DMS153 treated with DMSO at 0.1 percent for 48 hours (cell line): Measurements from ENCODE around the gene LRBA.
"Not testable (repeated sequence)": the region's sequence is repeated elsewhere in the genome, so short reads cannot be mapped to it uniquely, and the experiment has no call there.

Source experiments
- DNase-seq: peaks from one replicate; lab custom pipeline; 2025; ENCODE audit not compliant: unreplicated experiment; lab: John Stamatoyannopoulos, UW

LRBA gene

GRCh38 chr4:150943126-150943525, 72.0 kb downstream of the LRBA start:
- no peak for DNase-seq

GRCh38 chr4:150942539-150942938, 72.5 kb downstream of the LRBA start:
- DNase-seq: no peak

DNA sequence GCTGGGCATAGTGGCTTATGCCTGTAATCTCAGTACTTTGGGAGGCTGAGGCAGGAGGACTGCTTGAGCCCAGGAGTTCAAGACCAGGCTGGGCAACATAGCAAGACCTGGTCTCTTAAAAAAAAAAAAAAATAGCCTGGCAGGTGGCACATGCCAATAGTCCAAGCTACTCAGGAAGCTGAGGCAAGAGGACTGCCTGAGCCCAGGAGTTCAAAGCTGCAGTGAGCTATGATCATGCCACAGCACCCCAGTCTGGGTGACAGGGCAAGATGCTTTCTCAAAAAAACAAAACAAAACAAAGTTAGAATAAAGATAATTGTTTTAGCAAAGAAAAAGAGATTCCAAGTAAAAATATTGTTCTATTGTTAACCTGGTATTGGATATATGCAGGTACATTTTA, 75.0 kb downstream of the LRBA start:
- no peak for DNase-seq

DNA sequence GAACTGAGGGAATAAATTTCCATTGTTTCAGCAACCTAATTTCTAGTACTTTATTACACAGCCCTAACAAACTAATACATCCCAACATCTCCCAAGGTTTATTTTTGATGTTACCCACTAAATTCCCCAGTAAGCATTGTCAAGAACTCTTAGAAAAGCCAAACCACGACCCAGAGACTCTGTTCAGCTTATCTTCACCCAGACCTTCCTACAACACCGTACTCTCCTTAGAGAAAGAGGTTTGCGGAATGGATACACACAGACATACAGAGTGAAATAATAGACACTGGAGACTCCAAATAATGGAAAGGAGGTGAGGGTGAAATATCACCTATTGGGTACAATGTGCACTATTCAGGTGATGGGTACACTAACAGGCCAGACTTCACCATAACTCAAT, 75.6 kb downstream of the LRBA start:
- DNase-seq: no peak

DNA sequence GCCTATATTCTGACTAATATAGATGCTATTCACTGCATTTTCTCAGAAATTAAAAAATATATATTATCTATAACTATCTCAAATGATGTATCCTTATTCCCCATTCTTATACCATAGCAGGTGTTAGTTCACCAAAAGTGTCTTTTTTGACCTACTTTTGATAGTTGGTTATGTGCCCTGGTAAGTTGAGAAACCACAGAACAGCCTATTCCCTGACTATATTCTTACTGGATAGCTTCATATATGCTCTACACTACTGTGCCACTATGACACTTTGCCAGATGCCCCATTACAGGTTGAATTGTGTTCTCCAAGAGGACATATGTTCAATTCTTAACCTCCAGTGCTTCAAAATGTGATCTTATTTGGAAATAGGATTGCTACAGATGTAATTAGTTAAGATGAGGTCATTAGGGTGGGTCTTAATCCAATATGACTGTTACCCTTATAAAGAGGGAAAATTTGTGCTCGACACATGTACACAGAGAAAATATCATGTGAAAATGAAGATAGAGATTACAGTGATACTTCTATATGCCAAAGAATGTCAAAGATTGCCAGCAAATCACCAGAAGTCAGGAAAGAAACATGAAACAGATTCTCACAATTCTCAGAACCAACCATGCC, 76.1 kb downstream of the LRBA start:
- no peak for DNase-seq

DNA sequence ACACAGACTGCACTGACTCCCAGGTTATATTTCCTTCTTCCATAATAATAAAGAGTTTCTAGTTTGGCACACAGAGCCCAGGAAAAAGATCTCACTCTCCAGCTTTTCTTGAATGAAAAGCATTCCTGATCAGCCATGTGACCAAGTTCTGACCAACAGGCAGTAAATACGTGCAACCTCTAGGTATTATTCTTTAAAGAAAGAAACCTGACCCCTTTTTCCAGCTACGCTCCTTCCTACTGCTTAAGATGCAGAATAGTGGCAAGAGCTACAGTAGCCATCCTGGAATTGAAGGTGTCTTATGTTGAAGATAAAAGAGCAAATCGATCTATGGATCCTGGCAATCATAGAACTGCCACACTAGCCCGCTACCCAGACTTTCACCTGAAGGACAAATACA, 76.7 kb downstream of the LRBA start:
- no peak for DNase-seq

DNA sequence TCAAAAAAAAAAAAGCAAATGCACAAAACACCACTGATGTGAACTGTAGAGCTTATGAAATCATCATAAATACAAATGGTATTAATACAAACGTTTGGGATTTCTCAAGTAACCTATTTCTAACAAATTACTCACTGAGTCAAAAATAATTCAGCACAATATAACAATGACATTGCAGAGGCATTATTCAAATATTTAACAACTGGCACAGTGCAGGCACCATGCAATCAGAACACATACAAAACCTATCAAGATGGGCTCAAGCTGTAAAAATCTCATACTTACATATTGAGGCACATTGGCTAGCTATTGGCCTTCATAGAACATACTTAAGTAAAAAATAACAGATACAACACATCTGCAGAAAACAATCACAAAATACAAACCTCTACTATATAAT, 81.1 kb downstream of the LRBA start:
- no peak for DNase-seq

GRCh38 chr4:150931796-150932195, 83.3 kb downstream of the LRBA start:
- DNase-seq: no peak

DNA sequence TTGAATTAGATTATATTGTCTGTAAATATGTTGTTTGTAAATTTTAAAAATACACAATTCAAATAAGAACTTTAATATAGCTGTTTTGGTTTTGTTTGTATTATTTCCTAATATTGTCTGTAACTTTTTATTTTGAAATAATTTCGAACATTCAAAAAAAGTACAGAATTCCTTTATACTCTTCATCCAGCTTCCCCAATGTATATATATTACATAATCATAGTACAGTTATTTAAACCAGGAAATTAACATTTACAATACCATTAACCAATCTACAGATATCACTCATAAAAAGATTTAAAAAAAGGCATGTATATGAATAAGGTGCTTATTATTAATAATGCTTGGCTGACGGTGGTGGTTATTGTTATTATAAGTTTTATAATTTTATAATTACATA, 84.1 kb downstream of the LRBA start:
- no peak for DNase-seq

GRCh38 chr4:150923945-150924344, 91.1 kb downstream of the LRBA start:
- no peak for DNase-seq

DNA sequence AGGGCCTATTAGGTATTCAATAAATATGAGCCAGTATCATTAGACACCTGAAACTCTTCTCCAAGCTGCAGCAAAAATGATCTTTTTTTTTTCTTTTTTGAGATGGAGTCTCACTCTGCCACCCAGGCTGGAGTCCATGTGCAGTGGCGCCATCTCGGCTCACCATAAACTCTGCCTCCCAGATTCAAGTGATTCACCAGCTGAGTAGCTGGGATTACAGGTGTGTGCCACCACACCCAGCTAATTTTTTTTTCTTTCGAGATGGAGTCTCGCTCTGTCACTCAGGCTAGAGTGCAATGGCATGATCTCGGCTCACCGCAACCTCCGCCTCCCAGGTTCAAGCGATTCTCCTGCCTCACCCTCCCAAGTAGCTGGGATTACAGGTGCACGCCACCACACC, 93.6 kb downstream of the LRBA start:
- not testable (repeated sequence) for DNase-seq

DNA sequence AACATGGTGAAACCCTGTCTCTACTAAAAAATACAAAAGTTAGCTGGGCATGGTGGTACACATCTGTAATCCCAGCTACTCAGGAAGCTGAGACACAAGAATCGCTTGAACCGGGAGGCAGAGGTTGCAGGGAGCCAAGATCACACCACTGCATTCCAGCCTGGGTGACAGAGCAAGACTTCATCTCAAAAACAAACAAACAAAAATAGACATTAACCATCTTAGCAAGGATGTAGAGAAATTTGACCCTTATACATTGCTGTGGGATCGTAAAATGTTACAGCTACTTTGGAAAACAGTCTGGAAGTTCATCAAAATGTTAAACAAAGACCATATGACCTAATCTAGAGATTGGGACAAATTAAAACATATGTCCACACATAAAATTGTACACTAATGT, 96.5 kb downstream of the LRBA start:
- DNase-seq: not testable (repeated sequence)

DNA sequence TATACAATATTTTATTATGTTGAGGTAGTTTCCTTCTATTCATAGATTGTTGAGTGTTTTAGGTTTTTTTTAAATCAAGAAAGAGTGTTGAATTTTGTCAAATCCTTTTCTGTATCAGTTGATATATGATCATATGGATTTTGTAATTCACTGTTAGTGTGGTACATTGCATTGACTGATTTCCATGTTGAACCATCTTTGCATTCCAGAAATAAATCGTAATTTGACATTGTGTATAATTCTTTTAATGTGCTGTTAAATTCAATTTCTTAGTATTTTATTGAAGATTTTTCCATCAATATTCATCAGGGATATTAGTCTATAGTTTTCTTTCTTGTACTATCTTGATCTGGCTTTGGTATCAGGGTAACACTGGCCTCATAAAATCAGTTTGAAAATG, 103.8 kb downstream of the LRBA start:
- DNase-seq: no peak

DNA sequence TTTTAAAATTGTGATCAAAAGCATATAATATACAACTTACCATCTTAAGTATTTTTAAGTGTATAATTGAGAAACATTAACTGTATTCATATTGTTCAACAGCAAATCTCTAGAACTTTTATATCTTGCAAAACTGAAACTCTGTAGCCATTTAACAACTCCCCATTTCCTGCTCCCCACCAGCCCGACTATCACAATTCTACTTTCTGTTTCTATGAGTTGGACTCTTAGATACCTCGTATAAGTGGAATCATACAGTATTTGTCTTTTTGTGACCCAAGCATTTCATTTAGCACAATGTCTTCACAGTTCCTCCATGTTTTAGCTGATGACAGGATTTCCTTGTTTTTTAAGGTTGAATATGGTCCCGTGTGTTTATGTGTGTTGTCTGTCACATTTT, 106.0 kb downstream of the LRBA start:
- DNase-seq: no peak

DNA sequence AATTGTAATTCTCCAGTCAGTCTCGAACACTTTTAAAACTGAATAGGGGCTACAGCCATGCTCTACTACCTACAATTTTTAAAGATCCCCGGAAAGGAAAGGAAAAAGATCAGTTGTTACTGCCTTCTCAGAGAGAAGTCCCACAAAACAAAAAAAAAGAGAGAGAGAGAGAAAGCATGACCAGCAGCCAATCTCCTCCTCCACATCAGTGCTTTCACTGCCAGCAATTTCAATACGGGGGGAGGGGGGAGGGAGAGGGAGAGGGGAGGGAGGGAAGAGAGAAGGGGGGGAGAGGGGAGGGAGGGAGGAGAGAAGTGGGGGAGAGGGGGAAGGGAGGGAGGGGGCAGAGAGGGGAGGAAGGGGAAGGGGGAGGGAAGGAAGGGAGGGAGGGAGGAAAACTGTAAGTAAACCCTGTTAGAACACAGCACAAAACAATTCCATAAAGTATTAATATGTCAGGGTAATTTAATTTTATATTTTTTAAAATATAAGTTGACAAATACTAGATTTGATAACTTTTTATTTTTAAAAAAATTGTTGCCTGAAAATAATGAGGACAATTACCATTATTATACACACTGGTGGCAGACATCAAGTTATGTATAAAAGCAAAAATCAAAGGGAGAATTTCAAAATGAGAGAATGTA, 108.0 kb downstream of the LRBA start:
- DNase-seq: no peak

- DNase-seq: no peak
Observed at GRCh38 chr4:150904671-150905070, 110.4 kb downstream of the LRBA start.

GRCh38 chr4:150903603-150904002, 111.5 kb downstream of the LRBA start:
- DNase-seq: no peak

GRCh38 chr4:150896497-150896896, 118.6 kb downstream of the LRBA start:
- DNase-seq: no peak

- no peak for DNase-seq
Observed at GRCh38 chr4:150890246-150890645, 124.8 kb downstream of the LRBA start.

DNA sequence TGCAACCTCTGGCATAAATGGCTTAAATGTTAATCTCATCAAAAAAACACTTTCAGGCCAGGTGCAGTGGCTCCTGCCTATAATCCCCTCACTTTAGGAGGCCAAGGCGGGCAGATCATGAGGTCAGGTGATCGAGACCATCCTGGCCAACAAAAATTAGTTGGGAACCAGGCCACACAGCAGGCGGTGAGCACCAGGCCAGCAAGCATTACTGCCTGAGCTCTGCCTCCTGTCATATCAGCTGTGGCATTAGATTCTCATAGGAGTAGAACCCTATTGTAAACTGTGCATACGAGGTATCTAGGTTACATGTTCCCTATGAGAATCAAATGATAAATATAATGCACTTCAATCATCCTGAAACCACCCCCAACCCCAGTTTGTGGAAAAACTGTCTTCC, 125.8 kb downstream of the LRBA start:
- DNase-seq: no peak

- DNase-seq: no peak
Observed at GRCh38 chr4:150888625-150889024, 126.5 kb downstream of the LRBA start.

DNA sequence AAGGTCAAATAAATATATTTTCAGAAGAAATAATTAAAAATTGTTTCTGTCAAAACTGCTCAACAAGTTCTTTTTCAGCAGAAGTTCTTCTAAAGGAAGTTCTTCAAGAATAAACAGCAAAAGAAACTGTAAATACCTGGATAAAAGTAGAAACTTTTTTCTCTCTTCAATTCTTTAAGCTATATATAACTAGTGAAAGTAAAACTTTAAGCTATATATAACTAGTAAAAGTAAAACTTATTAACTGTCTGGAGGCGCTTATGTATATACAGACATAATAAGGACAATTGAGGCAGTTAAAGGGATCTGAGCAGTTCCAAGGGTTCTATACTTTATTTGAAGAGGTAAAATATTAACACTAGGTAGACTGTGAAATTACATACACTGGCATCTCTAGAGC, 126.9 kb downstream of the LRBA start:
- DNase-seq: no peak

- DNase-seq: no peak
Observed at GRCh38 chr4:150886597-150886996, 128.5 kb downstream of the LRBA start.
